WTC11 (cell line): ENCODE data around the gene ANKRA2. TPM values are rescaled to one million over a fixed set of nuclear protein-coding genes. Genes with fewer than 3 reads are reported as not detected.

ENCODE experiments used
- ATAC-seq: fragments of 200-7000 bp; cut with Tn5 transposase; 2 replicates; pipeline ENCODE4 v1.10.0; 2021; ENCODE audit warnings: mild to moderate bottlenecking, moderate library complexity
- CTCF ChIA-PET: fragments of 300-600 bp; sonication (Branson Sonifier 250); formaldehyde crosslinking; loops from one replicate; lab custom pipeline; 2021; ENCODE audit warnings: antibody characterized with exemption; lab: Charles Lee
- POLR2A ChIA-PET: fragments of 350-600 bp; sonication (Branson Sonifier 250); formaldehyde crosslinking; loops from one replicate; lab custom pipeline; 2021; ENCODE audit warnings: antibody characterized with exemption; lab: Charles Lee
- DNase-seq: peaks from one replicate; pipeline ENCODE4 v3.0.0; 2021; ENCODE audit warnings: low spot score
- H3K27ac Mint-ChIP-seq: 2 replicates; pipeline ENCODE4 v1.8.0; 2021; ENCODE audit warnings: mixed read lengths
- H3K27me3 Mint-ChIP-seq: 2 replicates; pipeline ENCODE4 v1.8.0; 2021; ENCODE audit warnings: low read depth, mild to moderate bottlenecking, moderate library complexity, mixed read lengths
- H3K36me3 Mint-ChIP-seq: 2 replicates; pipeline ENCODE4 v1.8.0; 2021; ENCODE audit warnings: mixed read lengths
- H3K4me1 Mint-ChIP-seq: 2 replicates; pipeline ENCODE4 v1.8.0; 2022; ENCODE audit warnings: mixed read lengths
- H3K4me3 Mint-ChIP-seq: 2 replicates; pipeline ENCODE4 v1.8.0; 2021; ENCODE audit warnings: mild to moderate bottlenecking, moderate library complexity, mixed read lengths
- H3K9me3 Mint-ChIP-seq: 2 replicates; pipeline ENCODE4 v1.8.0; 2021; ENCODE audit warnings: mixed read lengths
- EMX1 ChIP-seq: fragments of 250-450 bp; sonication (Bioruptor Pico); IDR thresholded peaks from 2 replicates; pipeline ENCODE4 v1.8.0; 2021; ENCODE audit warnings: mild to moderate bottlenecking
- ETV6 ChIP-seq: sonication (generic); formaldehyde crosslinking; IDR thresholded peaks from 2 replicates; pipeline ENCODE4 v1.8.1; 2022; ENCODE audit warnings: mild to moderate bottlenecking, missing genetic modification reagents
- NFATC4 ChIP-seq: fragments of 250-450 bp; sonication (Bioruptor Pico); IDR thresholded peaks from 2 replicates; pipeline ENCODE4 v1.9.0; 2021; ENCODE audit warnings: mild to moderate bottlenecking
- PRRX2 ChIP-seq: fragments of 250-450 bp; sonication (Bioruptor Pico); IDR thresholded peaks from 2 replicates; pipeline ENCODE4 v1.8.0; 2021; ENCODE audit warnings: mild to moderate bottlenecking
- SMAD3 ChIP-seq: sonication (generic); formaldehyde crosslinking; IDR thresholded peaks from 2 replicates; pipeline ENCODE4 v1.8.0; 2022; ENCODE audit warnings: missing genetic modification reagents, mild to moderate bottlenecking, borderline replicate concordance
- SMAD4 ChIP-seq: sonication (generic); formaldehyde crosslinking; IDR thresholded peaks from 2 replicates; pipeline ENCODE4 v1.8.0; 2022; ENCODE audit warnings: mild to moderate bottlenecking, missing genetic modification reagents
- TCF7 ChIP-seq: sonication (generic); formaldehyde crosslinking; IDR thresholded peaks from 2 replicates; pipeline ENCODE4 v1.8.0; 2022; ENCODE audit warnings: mild to moderate bottlenecking, low read depth, missing genetic modification reagents, moderate library complexity
- total RNA-seq: library from RNA; stranded (reverse); gene quantifications from 3 replicates; pipeline ENCODE4 v1.2.3, GENCODE V29; 2021
- TF ChIP-seq, protein P1 (sequence below): sonication (generic); formaldehyde crosslinking; conservative IDR thresholded peaks from 2 replicates; pipeline ENCODE4 v1.8.1; 2023; ENCODE audit warnings: mild to moderate bottlenecking, low read depth, missing genetic modification reagents, moderate library complexity
- TF ChIP-seq, protein P2 (sequence below): sonication (generic); formaldehyde crosslinking; IDR thresholded peaks from 2 replicates; pipeline ENCODE4 v1.8.0; 2022; ENCODE audit warnings: mild to moderate bottlenecking, missing genetic modification reagents
- TF ChIP-seq, protein P3 (sequence below): sonication (generic); formaldehyde crosslinking; IDR thresholded peaks from 2 replicates; pipeline ENCODE4 v1.8.0; 2023; ENCODE audit warnings: missing genetic modification reagents
- TF ChIP-seq, protein P4 (sequence below): fragments of 250-450 bp; sonication (Bioruptor Pico); IDR thresholded peaks from 2 replicates; pipeline ENCODE4 v1.9.0; 2021; ENCODE audit warnings: mild to moderate bottlenecking
- TF ChIP-seq, protein P5 (sequence below): sonication (generic); formaldehyde crosslinking; IDR thresholded peaks from 2 replicates; pipeline ENCODE4 v1.8.0; 2023; ENCODE audit warnings: mild to moderate bottlenecking, missing genetic modification reagents

The ANKRA2 gene
- total RNA-seq, 1 experiment from 2014 or later, result 17.7 TPM

DNA sequence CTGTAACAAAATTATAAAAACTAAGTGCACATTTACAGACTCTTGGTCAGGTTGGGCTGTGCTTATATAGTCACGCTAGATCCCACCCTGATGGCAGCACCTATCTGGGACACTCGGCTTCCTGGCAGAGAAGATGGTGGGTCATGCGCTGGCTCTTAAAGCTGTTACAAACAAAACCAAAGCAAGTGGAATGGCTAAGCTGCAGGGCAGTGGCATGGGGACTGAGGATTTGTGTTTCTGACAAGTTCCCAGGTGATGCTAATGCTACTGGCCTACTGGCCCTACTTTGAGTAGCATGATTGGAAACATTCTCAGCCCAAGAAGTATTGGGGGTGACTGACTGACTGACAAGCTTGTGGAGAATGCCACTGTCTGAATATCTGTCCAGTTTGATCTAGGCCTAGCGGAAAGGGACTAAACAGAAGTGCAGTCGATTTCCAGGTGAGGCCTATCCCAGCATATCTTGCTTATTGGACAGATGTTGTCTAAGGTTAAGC, 58.9 kb downstream of the ANKRA2 start:
- Mint-ChIP-seq H3K9me3 (no peaks in the 10 kb centered on the region), H3K4me1 (peaks cover 4% of the 10 kb centered on the region), H3K36me3 (peaks cover 39% of the 10 kb centered on the region), H3K4me3 (no peak overlapping the region), H3K27me3 (no peaks in the 10 kb centered on the region), H3K27ac (peak overlapping the region; percentile 65)
- POLR2A ChIA-PET, result no interaction called here
- TF ChIP-seq, protein P1, sequence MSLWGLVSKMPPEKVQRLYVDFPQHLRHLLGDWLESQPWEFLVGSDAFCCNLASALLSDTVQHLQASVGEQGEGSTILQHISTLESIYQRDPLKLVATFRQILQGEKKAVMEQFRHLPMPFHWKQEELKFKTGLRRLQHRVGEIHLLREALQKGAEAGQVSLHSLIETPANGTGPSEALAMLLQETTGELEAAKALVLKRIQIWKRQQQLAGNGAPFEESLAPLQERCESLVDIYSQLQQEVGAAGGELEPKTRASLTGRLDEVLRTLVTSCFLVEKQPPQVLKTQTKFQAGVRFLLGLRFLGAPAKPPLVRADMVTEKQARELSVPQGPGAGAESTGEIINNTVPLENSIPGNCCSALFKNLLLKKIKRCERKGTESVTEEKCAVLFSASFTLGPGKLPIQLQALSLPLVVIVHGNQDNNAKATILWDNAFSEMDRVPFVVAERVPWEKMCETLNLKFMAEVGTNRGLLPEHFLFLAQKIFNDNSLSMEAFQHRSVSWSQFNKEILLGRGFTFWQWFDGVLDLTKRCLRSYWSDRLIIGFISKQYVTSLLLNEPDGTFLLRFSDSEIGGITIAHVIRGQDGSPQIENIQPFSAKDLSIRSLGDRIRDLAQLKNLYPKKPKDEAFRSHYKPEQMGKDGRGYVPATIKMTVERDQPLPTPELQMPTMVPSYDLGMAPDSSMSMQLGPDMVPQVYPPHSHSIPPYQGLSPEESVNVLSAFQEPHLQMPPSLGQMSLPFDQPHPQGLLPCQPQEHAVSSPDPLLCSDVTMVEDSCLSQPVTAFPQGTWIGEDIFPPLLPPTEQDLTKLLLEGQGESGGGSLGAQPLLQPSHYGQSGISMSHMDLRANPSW, result no peak
- TF ChIP-seq PRRX2 (CRISPR knock-in tag) (peak; percentile 85; the same call in 1 of the 2 replicates), NFATC4 (CRISPR knock-in tag) (peak; percentile 66; the same call in 1 of the 2 replicates), ETV6 (CRISPR knock-in tag) (no peak), EMX1 (0 out of 2 replicates have a peak, but pooled peaks have one; percentile 37), SMAD4 (no peak), TCF7 (CRISPR knock-in tag) (no peak), SMAD3 (CRISPR knock-in tag) (no peak)
- TF ChIP-seq, protein P2, sequence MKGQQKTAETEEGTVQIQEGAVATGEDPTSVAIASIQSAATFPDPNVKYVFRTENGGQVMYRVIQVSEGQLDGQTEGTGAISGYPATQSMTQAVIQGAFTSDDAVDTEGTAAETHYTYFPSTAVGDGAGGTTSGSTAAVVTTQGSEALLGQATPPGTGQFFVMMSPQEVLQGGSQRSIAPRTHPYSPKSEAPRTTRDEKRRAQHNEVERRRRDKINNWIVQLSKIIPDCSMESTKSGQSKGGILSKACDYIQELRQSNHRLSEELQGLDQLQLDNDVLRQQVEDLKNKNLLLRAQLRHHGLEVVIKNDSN (CRISPR knock-in tag), result no peak
- TF ChIP-seq, protein P3, sequence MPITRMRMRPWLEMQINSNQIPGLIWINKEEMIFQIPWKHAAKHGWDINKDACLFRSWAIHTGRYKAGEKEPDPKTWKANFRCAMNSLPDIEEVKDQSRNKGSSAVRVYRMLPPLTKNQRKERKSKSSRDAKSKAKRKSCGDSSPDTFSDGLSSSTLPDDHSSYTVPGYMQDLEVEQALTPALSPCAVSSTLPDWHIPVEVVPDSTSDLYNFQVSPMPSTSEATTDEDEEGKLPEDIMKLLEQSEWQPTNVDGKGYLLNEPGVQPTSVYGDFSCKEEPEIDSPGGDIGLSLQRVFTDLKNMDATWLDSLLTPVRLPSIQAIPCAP (CRISPR knock-in tag), result no peak
- TF ChIP-seq, protein P4, sequence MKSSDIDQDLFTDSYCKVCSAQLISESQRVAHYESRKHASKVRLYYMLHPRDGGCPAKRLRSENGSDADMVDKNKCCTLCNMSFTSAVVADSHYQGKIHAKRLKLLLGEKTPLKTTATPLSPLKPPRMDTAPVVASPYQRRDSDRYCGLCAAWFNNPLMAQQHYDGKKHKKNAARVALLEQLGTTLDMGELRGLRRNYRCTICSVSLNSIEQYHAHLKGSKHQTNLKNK (CRISPR knock-in tag), result no peak
- TF ChIP-seq, protein P5, sequence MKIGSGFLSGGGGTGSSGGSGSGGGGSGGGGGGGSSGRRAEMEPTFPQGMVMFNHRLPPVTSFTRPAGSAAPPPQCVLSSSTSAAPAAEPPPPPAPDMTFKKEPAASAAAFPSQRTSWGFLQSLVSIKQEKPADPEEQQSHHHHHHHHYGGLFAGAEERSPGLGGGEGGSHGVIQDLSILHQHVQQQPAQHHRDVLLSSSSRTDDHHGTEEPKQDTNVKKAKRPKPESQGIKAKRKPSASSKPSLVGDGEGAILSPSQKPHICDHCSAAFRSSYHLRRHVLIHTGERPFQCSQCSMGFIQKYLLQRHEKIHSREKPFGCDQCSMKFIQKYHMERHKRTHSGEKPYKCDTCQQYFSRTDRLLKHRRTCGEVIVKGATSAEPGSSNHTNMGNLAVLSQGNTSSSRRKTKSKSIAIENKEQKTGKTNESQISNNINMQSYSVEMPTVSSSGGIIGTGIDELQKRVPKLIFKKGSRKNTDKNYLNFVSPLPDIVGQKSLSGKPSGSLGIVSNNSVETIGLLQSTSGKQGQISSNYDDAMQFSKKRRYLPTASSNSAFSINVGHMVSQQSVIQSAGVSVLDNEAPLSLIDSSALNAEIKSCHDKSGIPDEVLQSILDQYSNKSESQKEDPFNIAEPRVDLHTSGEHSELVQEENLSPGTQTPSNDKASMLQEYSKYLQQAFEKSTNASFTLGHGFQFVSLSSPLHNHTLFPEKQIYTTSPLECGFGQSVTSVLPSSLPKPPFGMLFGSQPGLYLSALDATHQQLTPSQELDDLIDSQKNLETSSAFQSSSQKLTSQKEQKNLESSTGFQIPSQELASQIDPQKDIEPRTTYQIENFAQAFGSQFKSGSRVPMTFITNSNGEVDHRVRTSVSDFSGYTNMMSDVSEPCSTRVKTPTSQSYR (CRISPR knock-in tag), result no peak
- DNase-seq, result no peak
- peak; percentile 63 for ATAC-seq
- CTCF ChIA-PET, result interaction anchor here (0.6 to 1.8 kb wide), 4 partner anchors 10 to 55 kb away, joined by 4 to 7 read pairs (median 5); no protein-coding TSS in a partner anchor

Other genes starting within 250 kb of the ANKRA2 start
- 7.0 to 10.3 TPM (median 7.9 TPM) in 3 replicates for gene FOXD1, start 116.9 kb downstream of the ANKRA2 start, total RNA-seq
- 736 to 764 TPM (median 736 TPM) in 3 replicates for gene BTF3, start 67.2 kb downstream of the ANKRA2 start, total RNA-seq
- gene UTP15, start 104 bp upstream of the ANKRA2 start, total RNA-seq, result 26.2 to 35.2 TPM (median 26.7 TPM) in 3 replicates
- 0.57 to 0.96 TPM (median 0.71 TPM) in 3 replicates for gene ARHGEF28, start 60.6 kb upstream of the ANKRA2 start, total RNA-seq